HepG2 (cell line): ENCODE measurements around the gene KANK4.

Experiments used
- CREM ChIP-seq, 2 experiments: sonication (generic) in 1 of 2; formaldehyde crosslinking in 1 of 2; IDR thresholded peaks; 2 replicates each; pipeline versions ENCODE4 v1.4.0 to v1.6.1; 2016 to 2020; ENCODE audit warnings: antibody characterized with exemption in 1 of 2, mild to moderate bottlenecking in 1 of 2, missing genetic modification reagents in 1 of 2
- CTCF ChIP-seq: sonication (generic); formaldehyde crosslinking; IDR thresholded peaks from 2 replicates; pipeline ENCODE4 v1.5.0; 2020; ENCODE audit warnings: mild to moderate bottlenecking, missing genetic modification reagents, moderate library complexity
- HMG20B ChIP-seq: conservative IDR thresholded peaks from 2 replicates; pipeline ENCODE4 v1.6.1; 2016; ENCODE audit warnings: missing genetic modification reagents, missing compliant biosample characterization
- NFKB2 ChIP-seq: sonication (generic); formaldehyde crosslinking; IDR thresholded peaks from 2 replicates; pipeline ENCODE4 v1.4.0; 2020; ENCODE audit warnings: missing genetic modification reagents, borderline replicate concordance
- TBP ChIP-seq: sonication (generic); formaldehyde crosslinking; IDR thresholded peaks from 2 replicates; pipeline ENCODE4 v1.5.0; 2020; ENCODE audit warnings: missing genetic modification reagents
- TF ChIP-seq, protein P1 (sequence below): IDR thresholded peaks from 2 replicates; pipeline ENCODE4 v1.6.1; 2016; ENCODE audit warnings: low read depth, control low read depth

DNA sequence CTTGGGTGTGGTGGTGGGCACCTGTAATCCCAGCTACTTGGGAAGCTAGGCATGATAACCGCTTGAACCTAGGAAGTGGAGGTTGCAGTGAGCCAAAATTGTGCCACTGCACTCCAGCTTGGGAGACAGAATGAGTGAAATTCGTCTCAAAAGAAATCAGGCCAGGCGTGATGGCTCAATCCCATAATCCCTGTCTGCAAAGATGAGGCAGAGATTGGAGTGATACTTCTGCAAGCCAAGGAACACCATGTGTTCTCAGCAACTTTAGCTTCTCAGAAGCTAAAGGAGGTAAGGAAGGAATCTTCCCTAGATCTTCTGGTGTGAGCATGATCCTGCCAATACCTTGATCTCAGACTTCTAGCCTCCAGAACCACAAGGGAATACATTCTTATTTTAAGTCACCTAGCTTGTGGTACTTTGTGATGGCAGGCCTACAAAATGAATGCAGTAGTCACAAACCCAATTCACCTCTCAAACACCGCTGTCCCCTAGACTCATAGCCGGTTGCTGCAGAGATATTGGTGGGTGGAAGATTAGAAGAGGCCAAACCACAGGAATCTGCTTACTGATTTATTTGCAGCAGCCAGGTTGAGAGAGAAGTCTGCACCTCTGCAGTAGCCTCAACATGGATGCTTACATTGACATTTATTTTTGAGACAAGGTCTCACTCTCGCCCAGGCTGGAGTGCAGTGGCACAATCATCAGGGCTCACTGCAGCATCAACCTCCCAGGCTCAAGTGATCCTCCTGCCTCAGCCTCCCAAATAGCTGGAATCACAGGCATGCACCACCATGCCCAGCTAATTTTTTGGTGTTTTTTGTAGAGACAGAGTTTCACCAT lies 105.9 kb downstream of the KANK4 start:
- TF ChIP-seq CREM (IDR thresholded peaks at IDR 0.05): no peak
- TF ChIP-seq CREM (CRISPR knock-in tag; IDR thresholded peaks at IDR 0.05): no peak
- TF ChIP-seq HMG20B (CRISPR knock-in tag): no peak
- TF ChIP-seq, protein P1, sequence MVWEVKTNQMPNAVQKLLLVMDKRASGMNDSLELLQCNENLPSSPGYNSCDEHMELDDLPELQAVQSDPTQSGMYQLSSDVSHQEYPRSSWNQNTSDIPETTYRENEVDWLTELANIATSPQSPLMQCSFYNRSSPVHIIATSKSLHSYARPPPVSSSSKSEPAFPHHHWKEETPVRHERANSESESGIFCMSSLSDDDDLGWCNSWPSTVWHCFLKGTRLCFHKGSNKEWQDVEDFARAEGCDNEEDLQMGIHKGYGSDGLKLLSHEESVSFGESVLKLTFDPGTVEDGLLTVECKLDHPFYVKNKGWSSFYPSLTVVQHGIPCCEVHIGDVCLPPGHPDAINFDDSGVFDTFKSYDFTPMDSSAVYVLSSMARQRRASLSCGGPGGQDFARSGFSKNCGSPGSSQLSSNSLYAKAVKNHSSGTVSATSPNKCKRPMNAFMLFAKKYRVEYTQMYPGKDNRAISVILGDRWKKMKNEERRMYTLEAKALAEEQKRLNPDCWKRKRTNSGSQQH (CRISPR knock-in tag): no peak
- TF ChIP-seq NFKB2: no peak
- no peak for TF ChIP-seq CTCF (CRISPR knock-in tag)
- no peak for TF ChIP-seq TBP (CRISPR knock-in tag)
